CD14-positive monocyte (primary cell): ENCODE results near the gene STX3. TPM values are rescaled to one million over a fixed set of nuclear protein-coding genes. Genes with fewer than 3 reads are reported as not detected.
"Not testable (repeated sequence)": the region's sequence is repeated elsewhere in the genome, so short reads cannot be mapped to it uniquely, and the experiment has no call there.

Experiments used
- DNase-seq, 3 donors: peaks; one replicate each; pipeline ENCODE4 v3.0.0-alpha.2; 2011 to 2022
- H2AFZ ChIP-seq: 2 replicates; pipeline ENCODE4 v1.6.0; 2012; ENCODE audit warnings: mild to moderate bottlenecking, low read depth, low read length, inconsistent platforms; ENCODE audit not compliant: insufficient read depth, poor library complexity, severe bottlenecking
- H3K27ac ChIP-seq, 2 donors: 1 replicate in 1 of 2; 2 replicates in 1 of 2; pipeline ENCODE4 v1.5.1; 2012 to 2013; ENCODE audit warnings: low read length in 2 of 2, control low read depth in 1 of 2, inconsistent platforms in 1 of 2, low read depth in 1 of 2, mild to moderate bottlenecking in 1 of 2
- H3K27me3 ChIP-seq, 2 donors: one replicate each; pipeline versions ENCODE4 v1.6.0 to v1.6.1; 2011 to 2013; ENCODE audit warnings: low read length in 2 of 2; ENCODE audit not compliant: control insufficient read depth in 2 of 2, insufficient read depth in 2 of 2
- H3K36me3 ChIP-seq, 2 donors: replicated peaks in 1 of 2; 1 replicate in 1 of 2; 2 replicates in 1 of 2; pipeline versions ENCODE4 v1.5.1 to v1.6.1; 2012 to 2013; ENCODE audit warnings: low read length in 2 of 2, control low read depth in 1 of 2, inconsistent platforms in 1 of 2, mild to moderate bottlenecking in 1 of 2; ENCODE audit not compliant: insufficient read depth in 2 of 2, control insufficient read depth in 1 of 2
- H3K4me1 ChIP-seq, 2 donors: 1 replicate in 1 of 2; 2 replicates in 1 of 2; pipeline versions ENCODE4 v1.5.1 to v1.6.1; 2012 to 2013; ENCODE audit warnings: low read length in 2 of 2, control low read depth in 1 of 2, inconsistent platforms in 1 of 2, mild to moderate bottlenecking in 1 of 2, moderate library complexity in 1 of 2; ENCODE audit not compliant: insufficient read depth in 2 of 2, control insufficient read depth in 1 of 2
- H3K4me2 ChIP-seq: replicated peaks from 2 replicates; pipeline ENCODE3; 2012; ENCODE audit warnings: low read length, moderate library complexity, mild to moderate bottlenecking; ENCODE audit not compliant: poor library complexity, severe bottlenecking; ENCODE audit errors: extremely low read depth
- H3K4me3 ChIP-seq, 3 experiments: fragments of 200-600 bp in 1 of 3; sonication (generic) in 1 of 3; replicated peaks in 1 of 3; 1 replicate in 2 of 3; 2 replicates in 1 of 3; pipeline ENCODE4 v1.5.1; 2011 to 2013; ENCODE audit warnings: low read length in 3 of 3, mild to moderate bottlenecking in 3 of 3, control low read depth in 2 of 3, low read depth in 2 of 3, inconsistent platforms in 1 of 3, moderate library complexity in 1 of 3
- H3K79me2 ChIP-seq: 2 replicates; pipeline ENCODE4 v1.6.0; 2012; ENCODE audit warnings: mild to moderate bottlenecking, control low read depth, inconsistent platforms, low read length, moderate library complexity; ENCODE audit not compliant: insufficient read depth
- H3K9ac ChIP-seq: 2 replicates; pipeline ENCODE4 v1.6.0; 2017; ENCODE audit warnings: low read length, mild to moderate bottlenecking; ENCODE audit not compliant: insufficient read depth, poor library complexity, severe bottlenecking
- H3K9me3 ChIP-seq, 2 donors: replicated peaks in 1 of 2; 1 replicate in 1 of 2; 2 replicates in 1 of 2; pipeline versions ENCODE4 v1.5.1 to v1.6.1; 2012 to 2013; ENCODE audit warnings: low read length in 2 of 2, control low read depth in 1 of 2; ENCODE audit not compliant: control insufficient read depth in 1 of 2, insufficient read depth in 1 of 2
- H4K20me1 ChIP-seq: 2 replicates; pipeline ENCODE4 v1.6.0; 2012; ENCODE audit warnings: mild to moderate bottlenecking, low read length, control low read depth, moderate library complexity; ENCODE audit not compliant: insufficient read depth
- H3K27ac Mint-ChIP-seq, 7 donors: one replicate each; pipeline ENCODE4 v1.8.0; 2020; ENCODE audit warnings: mild to moderate bottlenecking in 7 of 7, mixed read lengths in 7 of 7, moderate library complexity in 6 of 7, inconsistent platforms in 2 of 7
- H3K27me3 Mint-ChIP-seq, 3 donors: one replicate each; pipeline ENCODE4 v1.8.0; 2021 to 2022; ENCODE audit warnings: low read depth in 3 of 3, mild to moderate bottlenecking in 3 of 3, mixed read lengths in 3 of 3, moderate library complexity in 3 of 3, inconsistent platforms in 1 of 3
- H3K36me3 Mint-ChIP-seq, 2 donors: one replicate each; pipeline ENCODE4 v1.8.0; 2020; ENCODE audit warnings: mixed read lengths in 2 of 2, inconsistent platforms in 1 of 2, mild to moderate bottlenecking in 1 of 2
- H3K4me1 Mint-ChIP-seq: one replicate; pipeline ENCODE4 v1.8.0; 2020; ENCODE audit warnings: mild to moderate bottlenecking, mixed read lengths
- H3K4me3 Mint-ChIP-seq, 2 donors: one replicate each; pipeline ENCODE4 v1.8.0; 2020; ENCODE audit warnings: mild to moderate bottlenecking in 2 of 2, mixed read lengths in 2 of 2, moderate library complexity in 1 of 2
- H3K9me3 Mint-ChIP-seq, 7 donors: one replicate each; pipeline ENCODE4 v1.8.0; 2020 to 2022; ENCODE audit warnings: mixed read lengths in 7 of 7, mild to moderate bottlenecking in 6 of 7, moderate library complexity in 6 of 7, inconsistent platforms in 2 of 7
- WGBS: methylation state at CpG from one replicate; pipeline ENCODE4 v1.1.5; 2013; ENCODE audit warnings: missing lambda C conversion rate; ENCODE audit not compliant: insufficient coverage; 5-methylcytosine and 5-hydroxymethylcytosine counted together
- intact Hi-C, 2 donors: fragments of 100-400 bp; cut with micrococcal nuclease; formaldehyde crosslinking; loops; one replicate each; pipeline versions ENCODE4 v1.15.0 to v1.15.1; 2023
- polyA plus RNA-seq, 3 donors: library from polyadenylated mRNA; depleted of rRNA in 1 of 3; unstranded in 2 of 3; stranded (reverse) in 1 of 3; fragments of 300-500 nt in 2 of 3; fragments of >200 nt in 1 of 3; fragmentation: Illumina TruSeq in 2 of 3; gene quantifications; 1 replicate in 2 of 3; 2 replicates in 1 of 3; pipeline ENCODE4 v1.2.3, GENCODE V29; 2012 to 2021
- TF ChIP-seq, protein P1 (sequence below): fragments of 200-600 bp; IDR thresholded peaks from one replicate; pipeline ENCODE4 v1.8.0; 2022; ENCODE audit warnings: antibody characterized with exemption, mild to moderate bottlenecking

Gene STX3
- polyA plus RNA-seq, 3 donors = 22.4 to 50.9 (median 25.4) TPM

DNA sequence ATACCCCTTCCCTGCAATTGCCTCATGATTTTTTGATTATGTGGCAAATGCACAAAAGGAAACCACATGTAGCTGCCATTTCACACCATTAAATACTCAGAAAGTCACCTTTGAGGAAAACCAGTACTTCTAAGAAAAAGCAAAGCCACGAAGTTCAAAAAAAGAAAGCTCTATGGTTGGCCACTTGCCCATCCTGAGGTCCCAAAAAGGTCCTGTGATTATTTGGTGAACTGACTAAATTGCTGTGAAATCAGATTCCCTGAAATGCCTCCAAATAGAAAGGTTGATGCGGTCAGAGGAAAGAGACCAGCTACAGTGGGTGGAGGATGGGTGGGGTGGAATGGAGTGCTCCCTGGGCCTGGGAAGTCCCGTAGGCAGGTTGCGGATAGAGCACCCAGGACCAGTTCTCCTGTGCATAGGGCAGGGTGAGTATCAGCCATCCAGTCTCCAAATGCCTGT, 28.5 kb downstream of the STX3 start:
- intact Hi-C loops = no loop called here
- Mint-ChIP-seq H3K4me3 (no peak overlapping the region), H3K27ac (no peak overlapping the region), H3K9me3 (peaks cover 0 to 5% (median 0%) of the 10 kb centered on the region in 7 donors), H3K27me3 (peaks cover 0 to 1% (median 0%) of the 10 kb centered on the region in 3 donors), H3K4me1 (peaks cover 19% of the 10 kb centered on the region), H3K36me3 (peaks cover 65 to 76% of the 10 kb centered on the region in 2 donors)
- TF ChIP-seq, protein P1, sequence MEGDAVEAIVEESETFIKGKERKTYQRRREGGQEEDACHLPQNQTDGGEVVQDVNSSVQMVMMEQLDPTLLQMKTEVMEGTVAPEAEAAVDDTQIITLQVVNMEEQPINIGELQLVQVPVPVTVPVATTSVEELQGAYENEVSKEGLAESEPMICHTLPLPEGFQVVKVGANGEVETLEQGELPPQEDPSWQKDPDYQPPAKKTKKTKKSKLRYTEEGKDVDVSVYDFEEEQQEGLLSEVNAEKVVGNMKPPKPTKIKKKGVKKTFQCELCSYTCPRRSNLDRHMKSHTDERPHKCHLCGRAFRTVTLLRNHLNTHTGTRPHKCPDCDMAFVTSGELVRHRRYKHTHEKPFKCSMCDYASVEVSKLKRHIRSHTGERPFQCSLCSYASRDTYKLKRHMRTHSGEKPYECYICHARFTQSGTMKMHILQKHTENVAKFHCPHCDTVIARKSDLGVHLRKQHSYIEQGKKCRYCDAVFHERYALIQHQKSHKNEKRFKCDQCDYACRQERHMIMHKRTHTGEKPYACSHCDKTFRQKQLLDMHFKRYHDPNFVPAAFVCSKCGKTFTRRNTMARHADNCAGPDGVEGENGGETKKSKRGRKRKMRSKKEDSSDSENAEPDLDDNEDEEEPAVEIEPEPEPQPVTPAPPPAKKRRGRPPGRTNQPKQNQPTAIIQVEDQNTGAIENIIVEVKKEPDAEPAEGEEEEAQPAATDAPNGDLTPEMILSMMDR = no peak
- H3K27ac ChIP-seq = no peak overlapping the region
- no peak overlapping the region for H2AFZ ChIP-seq
- H3K9me3 ChIP-seq = no peaks in the 10 kb centered on the region
- DNase-seq = no peak
- H3K4me1 ChIP-seq = peaks cover 8 to 11% of the 10 kb centered on the region in 2 donors
- no peak overlapping the region for H3K4me3 ChIP-seq
- no peak overlapping the region for H3K4me2 ChIP-seq
- 74% methylated on average over 4 of the region's 4 CpGs for WGBS
- peaks cover 16% of the 10 kb centered on the region for H3K79me2 ChIP-seq
- peaks cover 34% of the 10 kb centered on the region for H4K20me1 ChIP-seq
- peaks cover 27 to 87% of the 10 kb centered on the region in 2 donors for H3K36me3 ChIP-seq
- no peak overlapping the region for H3K9ac ChIP-seq
- no peaks in the 10 kb centered on the region for H3K27me3 ChIP-seq

GRCh38 chr11:59784441-59784840, 29.3 kb downstream of the STX3 start:
- H3K27me3 Mint-ChIP-seq, H3K9me3 ChIP-seq, intact Hi-C loops, H3K9me3 Mint-ChIP-seq, DNase-seq, H3K4me3 Mint-ChIP-seq, H3K4me3 ChIP-seq, H3K27ac ChIP-seq, H3K4me2 ChIP-seq, H3K9ac ChIP-seq, H3K27me3 ChIP-seq, H2AFZ ChIP-seq: not testable (repeated sequence)
- H3K79me2 ChIP-seq = peaks cover 11% of the 10 kb centered on the region
- peaks cover 34% of the 10 kb centered on the region for H4K20me1 ChIP-seq
- Mint-ChIP-seq H3K4me1 (peaks cover 19% of the 10 kb centered on the region), H3K27ac (peak overlapping the region in 3 of 7 donors; percentile 2 to 74 (median 4)), H3K36me3 (peaks cover 67 to 76% of the 10 kb centered on the region in 2 donors)
- WGBS = 100% methylated on average over 2 of the region's 5 CpGs
- H3K36me3 ChIP-seq = peaks cover 35 to 87% of the 10 kb centered on the region in 2 donors
- H3K4me1 ChIP-seq = peaks cover 8 to 11% of the 10 kb centered on the region in 2 donors
